Subcutaneous adipose tissue (tissue), 4 donors: ENCODE measurements around the gene PRM3. TPM values are rescaled to one million over a fixed set of nuclear protein-coding genes. Genes with fewer than 3 reads are reported as not detected.

Source experiments
- total RNA-seq, 4 donors: library from RNA; depleted of rRNA; stranded (reverse); fragments of >200 nt; gene quantifications; one replicate each; pipeline ENCODE4 v1.1.0, GENCODE V29; 2016
- TF ChIP-seq, protein P1 (sequence below): fragments of 450-650 bp; IDR thresholded peaks from one replicate; pipeline ENCODE4 v1.5.1; 2016; ENCODE audit warnings: low read depth, mild to moderate bottlenecking, control low read depth, antibody characterized with exemption, moderate library complexity

Gene PRM3
- total RNA-seq, 4 donors from 2014 or later: not detected

DNA sequence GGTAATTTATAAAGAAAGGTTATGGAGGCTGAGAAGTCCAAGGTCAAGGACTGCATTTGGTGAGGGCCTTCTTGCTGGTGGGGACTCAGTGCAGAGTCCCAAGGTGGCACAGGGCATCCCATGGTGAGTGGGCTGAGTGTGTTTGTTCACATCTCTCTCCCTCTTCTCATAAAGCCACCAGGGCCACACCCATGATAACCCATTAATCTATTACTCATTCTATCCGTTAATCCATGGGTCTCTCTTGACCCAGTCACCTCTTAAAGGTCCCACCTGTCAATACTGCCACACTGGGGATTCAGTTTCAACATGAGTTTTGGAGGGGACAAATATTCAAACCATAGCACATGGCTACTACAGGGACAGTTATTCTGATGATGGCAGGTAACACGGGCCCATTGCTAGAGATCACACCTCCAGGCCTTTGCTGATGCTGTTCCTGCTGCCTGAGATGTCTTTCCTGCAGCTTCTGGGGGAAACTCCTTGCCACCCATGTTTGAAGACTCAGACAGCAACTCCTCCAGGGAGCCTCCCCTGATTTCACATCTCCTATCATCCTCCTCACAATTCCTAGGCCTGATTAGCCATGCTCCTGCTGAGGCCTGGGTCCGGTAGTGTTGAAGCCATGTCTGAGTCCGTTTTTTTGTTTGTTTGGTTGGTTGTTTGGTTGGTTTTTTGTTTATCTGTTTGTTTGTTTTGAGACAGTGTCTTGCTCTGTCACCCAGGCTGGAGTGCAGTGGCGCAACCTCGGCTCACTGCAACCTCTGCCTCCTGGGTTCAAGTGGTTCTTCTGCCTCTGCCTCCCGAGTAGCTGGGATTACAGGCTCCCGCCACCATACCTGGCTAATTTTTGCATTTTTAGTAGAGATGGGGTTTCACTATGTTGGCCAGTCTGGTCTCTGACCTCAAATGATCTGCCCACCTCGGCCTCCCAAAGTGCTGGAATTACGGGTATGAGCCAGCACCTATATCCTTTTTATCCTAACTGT lies 33.5 kb downstream of the PRM3 start:
- TF ChIP-seq, protein P1, sequence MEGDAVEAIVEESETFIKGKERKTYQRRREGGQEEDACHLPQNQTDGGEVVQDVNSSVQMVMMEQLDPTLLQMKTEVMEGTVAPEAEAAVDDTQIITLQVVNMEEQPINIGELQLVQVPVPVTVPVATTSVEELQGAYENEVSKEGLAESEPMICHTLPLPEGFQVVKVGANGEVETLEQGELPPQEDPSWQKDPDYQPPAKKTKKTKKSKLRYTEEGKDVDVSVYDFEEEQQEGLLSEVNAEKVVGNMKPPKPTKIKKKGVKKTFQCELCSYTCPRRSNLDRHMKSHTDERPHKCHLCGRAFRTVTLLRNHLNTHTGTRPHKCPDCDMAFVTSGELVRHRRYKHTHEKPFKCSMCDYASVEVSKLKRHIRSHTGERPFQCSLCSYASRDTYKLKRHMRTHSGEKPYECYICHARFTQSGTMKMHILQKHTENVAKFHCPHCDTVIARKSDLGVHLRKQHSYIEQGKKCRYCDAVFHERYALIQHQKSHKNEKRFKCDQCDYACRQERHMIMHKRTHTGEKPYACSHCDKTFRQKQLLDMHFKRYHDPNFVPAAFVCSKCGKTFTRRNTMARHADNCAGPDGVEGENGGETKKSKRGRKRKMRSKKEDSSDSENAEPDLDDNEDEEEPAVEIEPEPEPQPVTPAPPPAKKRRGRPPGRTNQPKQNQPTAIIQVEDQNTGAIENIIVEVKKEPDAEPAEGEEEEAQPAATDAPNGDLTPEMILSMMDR: no peak

DNA sequence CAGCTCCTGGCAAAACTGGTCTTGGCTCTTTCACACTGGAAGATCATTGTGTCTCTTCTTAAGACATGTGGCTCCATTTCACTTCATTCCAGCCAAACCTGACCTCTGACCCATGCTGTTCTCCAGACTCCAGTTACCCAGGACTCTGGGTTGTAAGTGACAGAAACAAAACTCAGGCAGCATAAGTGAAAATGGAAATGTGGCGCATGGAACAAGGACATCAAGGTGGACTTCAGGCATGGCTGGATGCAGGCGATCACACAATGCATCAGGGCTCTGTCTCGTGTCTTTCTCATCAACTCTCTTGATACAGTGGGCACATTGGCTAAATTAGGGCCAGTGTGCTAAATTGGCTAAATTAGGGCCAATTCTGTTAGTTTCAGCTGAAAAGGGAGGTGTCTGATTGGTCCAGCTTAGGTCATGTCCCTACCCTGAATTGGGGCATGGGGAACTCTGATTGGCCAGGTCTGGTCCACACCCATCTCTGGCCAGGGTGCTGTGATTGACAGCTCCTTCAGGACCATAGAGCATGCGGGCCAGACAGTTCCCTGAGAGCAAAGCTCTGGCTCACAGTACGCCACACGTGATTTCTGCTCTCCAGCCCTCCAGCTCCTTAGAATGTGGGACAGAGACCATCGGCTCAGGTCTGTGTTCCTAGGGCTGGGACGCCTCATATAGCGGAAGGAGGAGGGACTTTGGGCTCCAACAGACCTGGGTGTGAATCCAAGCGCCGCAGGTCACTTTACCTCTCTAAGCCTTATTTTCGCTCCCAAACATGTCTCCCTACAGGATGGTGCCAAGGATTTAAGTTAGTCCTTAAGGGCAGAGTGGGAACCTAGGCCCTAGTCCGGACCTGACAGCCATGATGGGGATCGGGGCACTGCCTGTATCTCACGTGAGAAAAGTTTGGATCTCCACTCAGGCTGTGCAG lies 34.9 kb downstream of the PRM3 start:
- TF ChIP-seq, protein P1: no peak

DNA sequence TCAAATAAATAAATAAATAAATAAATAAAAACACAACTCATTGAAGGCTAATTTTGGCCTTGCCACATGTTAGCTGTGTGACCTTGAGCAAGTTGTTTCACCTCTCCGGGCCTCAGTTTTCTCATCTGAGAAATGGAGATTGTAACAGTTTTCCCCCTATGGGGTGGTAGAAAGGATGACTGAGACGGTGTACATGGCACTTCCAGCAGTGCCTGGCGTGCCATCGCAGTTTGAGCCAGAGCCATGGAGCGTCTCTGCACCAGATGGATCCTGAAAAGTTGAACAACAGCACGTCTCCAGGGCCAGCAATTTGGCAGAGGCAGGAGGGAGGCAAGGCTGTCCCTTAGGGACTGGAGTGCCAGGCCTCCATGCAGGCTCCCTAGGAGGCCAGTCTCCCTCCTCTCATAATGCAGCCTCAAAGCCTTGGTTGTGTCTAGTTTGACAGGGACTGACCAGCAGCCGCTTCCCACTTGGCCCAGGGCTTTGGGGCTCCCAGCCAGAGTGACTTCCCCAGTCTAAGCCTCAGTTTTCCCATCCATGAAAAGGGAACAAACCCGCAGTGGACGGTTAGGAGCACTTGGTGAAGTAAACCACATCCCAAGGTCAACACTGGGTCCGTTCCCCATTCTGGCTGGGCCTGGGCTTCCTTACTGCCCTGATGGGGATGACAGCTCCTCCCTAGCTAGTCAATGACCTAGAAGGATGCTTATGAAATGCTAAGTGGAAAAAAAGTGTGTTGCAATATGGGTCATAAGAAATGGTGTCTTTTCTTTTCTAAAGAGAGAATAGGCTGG lies 36.8 kb downstream of the PRM3 start:
- TF ChIP-seq, protein P1: no peak

DNA sequence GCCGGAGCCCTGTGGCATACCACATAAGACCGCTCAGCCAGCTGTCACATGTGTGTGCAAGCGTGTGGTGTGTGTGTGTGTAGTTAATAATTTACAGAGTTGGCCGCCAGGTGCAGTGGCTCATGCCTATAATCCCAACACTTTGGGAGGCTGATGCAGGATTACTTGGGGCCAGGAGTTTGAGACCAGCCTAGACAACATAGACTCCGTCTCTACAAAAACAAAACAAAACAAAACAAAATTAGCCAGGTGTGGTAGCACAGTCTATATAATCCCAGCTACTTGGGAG lies 37.8 kb downstream of the PRM3 start:
- TF ChIP-seq, protein P1: no peak

DNA sequence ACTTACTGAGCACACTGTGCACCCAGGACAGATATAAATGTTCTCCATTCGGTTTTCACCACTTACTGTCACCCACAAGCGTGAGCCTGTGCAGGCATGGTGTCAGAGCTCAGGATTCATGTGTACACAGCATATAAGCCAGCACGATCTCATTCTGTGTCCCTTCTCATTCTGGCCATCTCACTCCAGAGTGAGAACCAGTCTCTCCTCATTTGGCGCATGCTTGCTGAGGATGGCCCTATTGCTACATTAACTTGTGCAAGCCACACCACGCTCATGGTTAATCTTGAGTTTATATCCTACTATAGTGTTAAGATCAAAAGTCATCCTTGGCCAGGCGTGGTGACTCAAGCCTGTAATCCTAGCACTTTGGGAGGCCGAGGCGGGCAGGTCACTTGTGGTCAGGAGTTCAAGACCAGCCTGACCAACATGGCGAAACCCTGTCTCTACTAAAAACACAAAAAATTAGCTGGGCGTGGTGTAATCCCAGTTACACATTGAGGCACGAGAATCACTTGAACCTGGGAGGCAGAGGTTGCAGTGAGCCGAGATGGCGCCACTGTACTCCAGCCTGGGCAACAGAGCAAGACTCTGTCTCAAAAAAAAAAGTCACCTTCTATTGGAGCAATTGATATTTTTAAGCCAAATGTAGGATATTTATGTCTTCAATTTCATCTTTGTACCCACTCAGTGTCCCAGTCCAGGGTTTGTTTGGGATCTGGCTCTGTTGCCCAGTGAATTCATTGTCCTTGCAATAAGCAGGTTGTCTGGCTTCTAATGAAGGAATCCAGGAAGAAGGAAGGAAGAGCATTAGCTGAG lies 38.3 kb downstream of the PRM3 start:
- TF ChIP-seq, protein P1: no peak

DNA sequence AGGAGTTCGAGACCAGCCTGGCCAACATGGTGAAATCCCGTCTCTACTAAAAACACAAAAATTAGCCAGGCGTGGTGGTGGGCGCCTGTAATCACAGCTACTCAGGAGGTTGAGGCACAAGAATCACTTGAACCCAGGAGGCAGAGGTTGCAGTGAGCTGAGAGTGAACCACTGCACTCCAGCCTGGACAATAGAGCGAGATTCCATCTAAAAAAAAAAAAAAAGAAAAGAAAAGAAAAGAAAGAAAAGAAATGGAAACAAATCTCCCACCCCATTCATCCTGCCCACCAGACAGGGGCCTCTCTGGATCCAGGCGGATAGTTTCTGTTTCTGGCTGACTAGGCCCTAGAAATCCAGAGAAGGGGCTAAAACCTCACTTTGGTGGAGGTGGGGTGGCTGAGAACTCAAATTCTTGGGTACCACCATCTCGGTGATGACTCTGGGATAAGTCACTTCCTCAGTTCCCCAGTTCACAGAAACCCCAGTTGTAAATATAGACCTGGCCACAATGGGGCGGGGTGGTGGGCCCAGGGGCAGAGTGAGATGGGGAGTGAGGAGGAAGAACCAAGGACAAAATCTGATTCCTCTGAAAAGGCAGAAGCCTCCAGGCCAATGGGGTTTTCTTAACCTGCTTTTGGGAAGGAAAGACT lies 39.6 kb downstream of the PRM3 start:
- TF ChIP-seq, protein P1: no peak
